Activated CD8-positive, alpha-beta T cell treated with anti-CD3 and anti-CD28 coated beads for 36 hours (primary cell): ENCODE results near the gene STH. TPM values are rescaled to one million over a fixed set of nuclear protein-coding genes. Genes with fewer than 3 reads are reported as not detected.

Experiments
- ATAC-seq: fragments of 200-7000 bp; cut with Tn5 transposase; one replicate; pipeline ENCODE4 v1.10.0; 2021; ENCODE audit warnings: mild to moderate bottlenecking, moderate library complexity
- CTCF ChIA-PET: fragments of 350-600 bp; sonication (Branson Sonifier 250); formaldehyde crosslinking; loops from one replicate; lab custom pipeline; 2021; ENCODE audit warnings: antibody characterized with exemption; lab: Charles Lee
- POLR2A ChIA-PET: fragments of 350-600 bp; sonication (Branson Sonifier 250); formaldehyde crosslinking; loops from one replicate; lab custom pipeline; 2021; ENCODE audit warnings: antibody characterized with exemption; lab: Charles Lee
- DNase-seq: peaks from one replicate; pipeline ENCODE4 v3.0.0-alpha.2; 2020
- H3K27ac Mint-ChIP-seq: one replicate; pipeline ENCODE4 v1.8.0; 2021; ENCODE audit warnings: mild to moderate bottlenecking, mixed read lengths
- H3K27me3 Mint-ChIP-seq: one replicate; pipeline ENCODE4 v1.8.0; 2021; ENCODE audit warnings: mixed read lengths
- H3K36me3 Mint-ChIP-seq: one replicate; pipeline ENCODE4 v1.8.0; 2021; ENCODE audit warnings: low read depth, mixed read lengths
- H3K4me1 Mint-ChIP-seq: one replicate; pipeline ENCODE4 v1.8.0; 2021; ENCODE audit warnings: low read depth, mixed read lengths
- H3K4me3 Mint-ChIP-seq: one replicate; pipeline ENCODE4 v1.8.0; 2021; ENCODE audit warnings: mild to moderate bottlenecking, moderate library complexity, mixed read lengths
- H3K9me3 Mint-ChIP-seq: one replicate; pipeline ENCODE4 v1.8.0; 2021; ENCODE audit warnings: mixed read lengths
- CTCF ChIP-seq: fragments of 200-600 bp; IDR thresholded peaks from one replicate; pipeline ENCODE4 v1.8.0; 2022; ENCODE audit warnings: antibody characterized with exemption, mild to moderate bottlenecking
- intact Hi-C: fragments of 100-400 bp; cut with micrococcal nuclease; formaldehyde crosslinking; loops from one replicate; pipeline ENCODE4 v1.10.0; 2022
- total RNA-seq, 2 experiments: library from RNA; stranded (reverse); gene quantifications; one replicate each; pipeline ENCODE4 v1.2.3, GENCODE V29; 2021

The STH gene
- total RNA-seq, 2 experiments from 2014 or later: not detected

- ATAC-seq: no peak
- intact Hi-C loops: no loop called here
- peaks cover 2% of the 10 kb centered on the region for H3K9me3 Mint-ChIP-seq
- H3K27me3 Mint-ChIP-seq: peaks cover 16% of the 10 kb centered on the region
- TF ChIP-seq CTCF: no peak
- no peak overlapping the region for H3K4me3 Mint-ChIP-seq
- POLR2A ChIA-PET: no interaction called here
- CTCF ChIA-PET: interaction anchor here (2.1 kb wide), 1 partner anchor 22 kb away, joined by 9 read pairs; no protein-coding TSS in a partner anchor
- H3K4me1 Mint-ChIP-seq: no peaks in the 10 kb centered on the region
- H3K27ac Mint-ChIP-seq: no peak overlapping the region
- H3K36me3 Mint-ChIP-seq: no peaks in the 10 kb centered on the region
- DNase-seq: no peak
These were observed 28.4 kb upstream of the STH start for GRCh38 chr17:45970659-45971058.

DNA sequence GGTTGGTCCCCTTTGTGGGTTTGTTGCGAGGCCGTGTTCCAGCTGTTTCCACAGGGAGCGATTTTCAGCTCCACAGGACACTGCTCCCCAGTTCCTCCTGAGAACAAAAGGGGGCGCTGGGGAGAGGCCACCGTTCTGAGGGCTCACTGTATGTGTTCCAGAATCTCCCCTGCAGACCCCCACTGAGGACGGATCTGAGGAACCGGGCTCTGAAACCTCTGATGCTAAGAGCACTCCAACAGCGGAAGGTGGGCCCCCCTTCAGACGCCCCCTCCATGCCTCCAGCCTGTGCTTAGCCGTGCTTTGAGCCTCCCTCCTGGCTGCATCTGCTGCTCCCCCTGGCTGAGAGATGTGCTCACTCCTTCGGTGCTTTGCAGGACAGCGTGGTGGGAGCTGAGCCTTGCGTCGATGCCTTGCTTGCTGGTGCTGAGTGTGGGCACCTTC lies 27.3 kb upstream of the STH start:
- no peak overlapping the region for H3K27ac Mint-ChIP-seq
- H3K36me3 Mint-ChIP-seq: no peaks in the 10 kb centered on the region
- no peak for TF ChIP-seq CTCF
- intact Hi-C loops: no loop called here
- peaks cover 11% of the 10 kb centered on the region for H3K27me3 Mint-ChIP-seq
- ChIA-PET POLR2A (no interaction called here), CTCF (interaction anchor here (2.1 kb wide), 1 partner anchor 23 kb away, joined by 9 read pairs; no protein-coding TSS in a partner anchor)
- peaks cover 2% of the 10 kb centered on the region for H3K9me3 Mint-ChIP-seq
- no peak overlapping the region for H3K4me3 Mint-ChIP-seq
- H3K4me1 Mint-ChIP-seq: no peaks in the 10 kb centered on the region
- DNase-seq (no peak), ATAC-seq (no peak)

DNA sequence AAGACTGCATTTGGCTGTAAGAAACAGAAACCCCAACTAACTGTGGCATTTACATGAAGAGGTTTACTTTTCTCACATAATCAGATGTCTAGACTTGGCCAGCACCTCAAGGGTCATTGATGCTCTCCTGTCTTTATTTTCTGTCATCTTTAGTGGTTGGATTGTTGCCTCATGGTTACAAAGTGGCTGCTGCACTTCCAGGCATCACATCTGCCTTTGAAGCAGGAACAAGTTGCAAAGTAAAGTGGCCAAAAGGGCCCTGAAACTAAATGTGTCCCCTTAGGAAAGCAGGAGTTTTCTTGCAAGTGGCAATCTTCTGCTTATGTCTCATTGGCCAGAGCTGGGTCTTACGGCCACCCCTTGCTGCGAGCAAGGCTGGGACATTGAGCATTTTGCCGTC lies 26.5 kb upstream of the STH start:
- Mint-ChIP-seq H3K4me1 (no peaks in the 10 kb centered on the region), H3K36me3 (no peaks in the 10 kb centered on the region), H3K27me3 (peaks cover 9% of the 10 kb centered on the region), H3K27ac (no peak overlapping the region), H3K9me3 (peaks cover 2% of the 10 kb centered on the region), H3K4me3 (no peak overlapping the region)
- intact Hi-C loops: no loop called here
- no peak for TF ChIP-seq CTCF
- ChIA-PET POLR2A (no interaction called here), CTCF (no interaction called here)
- DNase-seq (no peak), ATAC-seq (no peak)

GRCh38 chr17:45973099-45973780 lies 25.8 kb upstream of the STH start:
- peaks cover 2% of the 10 kb centered on the region for H3K9me3 Mint-ChIP-seq
- peaks cover 6% of the 10 kb centered on the region for H3K27me3 Mint-ChIP-seq
- H3K27ac Mint-ChIP-seq: no peak overlapping the region
- no peak overlapping the region for H3K4me3 Mint-ChIP-seq
- H3K36me3 Mint-ChIP-seq: no peaks in the 10 kb centered on the region
- ATAC-seq (no peak), DNase-seq (no peak)
- POLR2A ChIA-PET: no interaction called here
- CTCF ChIA-PET: no interaction called here
- TF ChIP-seq CTCF: no peak
- intact Hi-C loops: no loop called here
- H3K4me1 Mint-ChIP-seq: no peaks in the 10 kb centered on the region

- Mint-ChIP-seq H3K4me3 (no peak overlapping the region), H3K27ac (no peak overlapping the region), H3K27me3 (peaks cover 6% of the 10 kb centered on the region), H3K4me1 (no peaks in the 10 kb centered on the region), H3K9me3 (peaks cover 2% of the 10 kb centered on the region), H3K36me3 (no peaks in the 10 kb centered on the region)
- ATAC-seq (no peak), DNase-seq (no peak)
- TF ChIP-seq CTCF: no peak
- intact Hi-C loops: no loop called here
- POLR2A ChIA-PET: no interaction called here
- CTCF ChIA-PET: no interaction called here
These were observed 24.8 kb upstream of the STH start for GRCh38 chr17:45973946-45974859.
